Hepatocyte (in vitro differentiated cells): Measurements from ENCODE around the gene OTUD5.

Experiments
- EZH2 ChIP-seq: fragments of 200-600 bp; sonication (generic); IDR thresholded peaks from 2 replicates; pipeline ENCODE4 v1.6.1; 2016; ENCODE audit warnings: antibody characterized with exemption, mild to moderate bottlenecking, borderline replicate concordance
- EZH2phosphoT487 ChIP-seq: fragments of 200-600 bp; sonication (generic); IDR thresholded peaks from one replicate; pipeline ENCODE4 v1.6.1; 2018; ENCODE audit warnings: antibody characterized with exemption, mild to moderate bottlenecking, low read depth, moderate library complexity; ENCODE audit not compliant: unreplicated experiment, severe bottlenecking
- TF ChIP-seq, protein P1 (sequence below): fragments of 200-600 bp; sonication (generic); IDR thresholded peaks from 2 replicates; pipeline ENCODE4 v1.5.1; 2016; ENCODE audit warnings: antibody characterized with exemption, mild to moderate bottlenecking; ENCODE audit not compliant: poor library complexity

- TF ChIP-seq, protein P1, sequence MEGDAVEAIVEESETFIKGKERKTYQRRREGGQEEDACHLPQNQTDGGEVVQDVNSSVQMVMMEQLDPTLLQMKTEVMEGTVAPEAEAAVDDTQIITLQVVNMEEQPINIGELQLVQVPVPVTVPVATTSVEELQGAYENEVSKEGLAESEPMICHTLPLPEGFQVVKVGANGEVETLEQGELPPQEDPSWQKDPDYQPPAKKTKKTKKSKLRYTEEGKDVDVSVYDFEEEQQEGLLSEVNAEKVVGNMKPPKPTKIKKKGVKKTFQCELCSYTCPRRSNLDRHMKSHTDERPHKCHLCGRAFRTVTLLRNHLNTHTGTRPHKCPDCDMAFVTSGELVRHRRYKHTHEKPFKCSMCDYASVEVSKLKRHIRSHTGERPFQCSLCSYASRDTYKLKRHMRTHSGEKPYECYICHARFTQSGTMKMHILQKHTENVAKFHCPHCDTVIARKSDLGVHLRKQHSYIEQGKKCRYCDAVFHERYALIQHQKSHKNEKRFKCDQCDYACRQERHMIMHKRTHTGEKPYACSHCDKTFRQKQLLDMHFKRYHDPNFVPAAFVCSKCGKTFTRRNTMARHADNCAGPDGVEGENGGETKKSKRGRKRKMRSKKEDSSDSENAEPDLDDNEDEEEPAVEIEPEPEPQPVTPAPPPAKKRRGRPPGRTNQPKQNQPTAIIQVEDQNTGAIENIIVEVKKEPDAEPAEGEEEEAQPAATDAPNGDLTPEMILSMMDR = no peak
- TF ChIP-seq EZH2 = no peak
- TF ChIP-seq EZH2phosphoT487 = no peak
Measured at GRCh38 chrX:48999030-48999429, 41.6 kb upstream of the OTUD5 start.
